GM23248 (cell line): ENCODE results near the gene LRRC73. TPM values are rescaled to one million over a fixed set of nuclear protein-coding genes. Genes with fewer than 3 reads are reported as not detected.
A peak's percentile ranks its signal among the peaks of the same experiment; 100 is the strongest.

Source experiments
- DNase-seq: peaks from one replicate; pipeline ENCODE4 v3.0.0-alpha.2; 2015
- H2AFZ ChIP-seq: fragments of 200-600 bp; sonication (generic); 2 replicates; pipeline ENCODE4 v1.6.1; 2016; ENCODE audit warnings: antibody characterized with exemption
- H3F3A ChIP-seq: fragments of 200-600 bp; sonication (generic); 2 replicates; pipeline ENCODE4 v1.6.1; 2016; ENCODE audit warnings: mild to moderate bottlenecking, antibody characterized with exemption, mixed run types; ENCODE audit not compliant: insufficient read depth
- H3K27ac ChIP-seq: fragments of 200-600 bp; sonication (generic); 2 replicates; pipeline ENCODE4 v1.5.1; 2016; ENCODE audit warnings: mild to moderate bottlenecking
- H3K27me3 ChIP-seq: fragments of 200-600 bp; sonication (generic); replicated peaks from 2 replicates; pipeline ENCODE4 v1.6.1; 2016; ENCODE audit warnings: mild to moderate bottlenecking; ENCODE audit not compliant: insufficient read depth
- H3K36me3 ChIP-seq: fragments of 200-600 bp; sonication (generic); 2 replicates; pipeline ENCODE4 v1.6.1; 2016; ENCODE audit warnings: low read depth, mild to moderate bottlenecking
- H3K4me1 ChIP-seq: fragments of 200-600 bp; sonication (generic); 2 replicates; pipeline ENCODE4 v1.6.1; 2016; ENCODE audit warnings: mild to moderate bottlenecking; ENCODE audit not compliant: insufficient read depth
- H3K4me2 ChIP-seq: fragments of 200-600 bp; sonication (generic); one replicate; pipeline ENCODE4 v1.6.1; 2016; ENCODE audit warnings: mild to moderate bottlenecking; ENCODE audit not compliant: unreplicated experiment
- H3K4me3 ChIP-seq: fragments of 200-600 bp; sonication (generic); 2 replicates; pipeline ENCODE4 v1.5.1; 2016; ENCODE audit warnings: mild to moderate bottlenecking
- H3K79me2 ChIP-seq: fragments of 200-600 bp; sonication (generic); 2 replicates; pipeline ENCODE4 v1.6.1; 2016; ENCODE audit warnings: mild to moderate bottlenecking; ENCODE audit not compliant: insufficient read depth
- H3K9ac ChIP-seq: fragments of 200-600 bp; sonication (generic); 2 replicates; pipeline ENCODE4 v1.6.1; 2016; ENCODE audit warnings: mild to moderate bottlenecking
- H3K9me2 ChIP-seq: fragments of 200-600 bp; sonication (generic); 2 replicates; pipeline ENCODE4 v1.6.1; 2016; ENCODE audit warnings: mixed run types, mild to moderate bottlenecking, moderate library complexity; ENCODE audit not compliant: insufficient read depth
- H3K9me3 ChIP-seq: fragments of 200-600 bp; sonication (generic); one replicate; pipeline ENCODE4 v1.6.1; 2017; ENCODE audit warnings: low read depth
- H4K20me1 ChIP-seq: fragments of 200-600 bp; sonication (generic); 2 replicates; pipeline ENCODE4 v1.6.0; 2016; ENCODE audit not compliant: insufficient read depth
- EZH2 ChIP-seq: fragments of 200-600 bp; sonication (generic); IDR thresholded peaks from 2 replicates; pipeline ENCODE4 v1.6.1; 2018; ENCODE audit warnings: antibody characterized with exemption, mild to moderate bottlenecking; ENCODE audit not compliant: insufficient read depth, poor library complexity, severe bottlenecking
- EZH2phosphoT487 ChIP-seq: fragments of 200-600 bp; sonication (generic); IDR thresholded peaks from 2 replicates; pipeline ENCODE4 v1.6.1; 2018; ENCODE audit warnings: antibody characterized with exemption, moderate library complexity, mild to moderate bottlenecking, low read depth; ENCODE audit not compliant: insufficient read depth
- WGBS, 2 experiments: methylation state at CpG; one replicate each; pipeline ENCODE4 v1.1.6; 2015 to 2017; ENCODE audit warnings: low lambda C conversion rate in 2 of 2, low coverage in 1 of 2; ENCODE audit errors: missing lambda C conversion rate in 2 of 2; 5-methylcytosine and 5-hydroxymethylcytosine counted together
- in situ Hi-C: fragments of 300-500 bp; cut with MboI; formaldehyde crosslinking; loops from 2 replicates; pipeline ENCODE4 v1.15.0; 2020
- polyA plus RNA-seq: library from polyadenylated mRNA; unstranded; fragments of >200 nt; fragmentation: Nextera tagmentation; extraction: Ambion mirVana; gene quantifications from 2 replicates; pipeline ENCODE4 v1.2.1, GENCODE V29; 2016
- total RNA-seq: library from RNA; depleted of rRNA; stranded (reverse); fragments of >200 nt; shearing (Covaris generic); gene quantifications from 2 replicates; pipeline ENCODE4 v1.2.3, GENCODE V29; 2014

LRRC73 gene
- total and polyA plus RNA-seq, 2 experiments from 2014 or later: 1.0 to 1.6 TPM

- Histone ChIP-seq H3K27me3 (no peaks in the 10 kb centered on the region), H3F3A (peaks cover 23% of the 10 kb centered on the region), H3K4me1 (peaks cover 21% of the 10 kb centered on the region), H3K4me3 (peak overlapping the region; percentile 99), H3K36me3 (peaks cover 23% of the 10 kb centered on the region), H3K27ac (peak overlapping the region; percentile 73), H3K4me2 (peak overlapping the region; percentile 72), H3K9ac (peak overlapping the region; percentile 95), H3K79me2 (peaks cover 74% of the 10 kb centered on the region), H2AFZ (peak overlapping the region; percentile 91), H3K9me3 (no peaks in the 10 kb centered on the region), H4K20me1 (no peaks in the 10 kb centered on the region), H3K9me2 (no peaks in the 10 kb centered on the region)
- DNase-seq: no peak
- WGBS, 2 experiments: 1 to 2% methylated on average over 10 of the region's 10 CpGs
- TF ChIP-seq EZH2phosphoT487 (no peak), EZH2 (no peak)
- in situ Hi-C loops: no loop called here
These were observed 6.2 kb upstream of the LRRC73 start for GRCh38 chr6:43516367-43516696.

GRCh38 chr6:43515808-43516207 is 5.7 kb upstream of the LRRC73 start:
- in situ Hi-C loops: no loop called here
- peak overlapping the region; percentile 73; the same call in 1 of the 2 replicates for H3K27ac ChIP-seq

GRCh38 chr6:43511824-43512415 is 1.8 kb upstream of the LRRC73 start:
- no peak overlapping the region for H2AFZ ChIP-seq
- no peak for DNase-seq
- H3K27me3 ChIP-seq: no peaks in the 10 kb centered on the region
- H3K4me2 ChIP-seq: no peak overlapping the region
- in situ Hi-C loops: no loop called here
- H3K36me3 ChIP-seq: no peaks in the 10 kb centered on the region; the same call in 1 of the 2 replicates
- H3K9me3 ChIP-seq: no peaks in the 10 kb centered on the region
- no peaks in the 10 kb centered on the region for H3K9me2 ChIP-seq
- no peak overlapping the region for H3K9ac ChIP-seq
- no peaks in the 10 kb centered on the region for H4K20me1 ChIP-seq
- H3K4me1 ChIP-seq: peaks cover 11% of the 10 kb centered on the region
- H3K79me2 ChIP-seq: peaks cover 40% of the 10 kb centered on the region
- TF ChIP-seq EZH2phosphoT487: no peak
- TF ChIP-seq EZH2: no peak
- WGBS, 2 experiments: 91 to 93% methylated on average over 10 to 11 of the region's 11 CpGs
- no peak overlapping the region for H3K27ac ChIP-seq
- peaks cover 8% of the 10 kb centered on the region; the same call in 1 of the 2 replicates for H3F3A ChIP-seq
- no peak overlapping the region for H3K4me3 ChIP-seq

More at GRCh38 chr6:43515808-43516207, 5.7 kb upstream of the LRRC73 start:
- Histone ChIP-seq H4K20me1 (no peaks in the 10 kb centered on the region), H3F3A (peaks cover 22% of the 10 kb centered on the region), H3K4me3 (peak overlapping the region; percentile 99), H3K9ac (peak overlapping the region; percentile 95), H3K9me3 (no peaks in the 10 kb centered on the region), H3K79me2 (peaks cover 74% of the 10 kb centered on the region), H2AFZ (0 out of 2 replicates have a peak overlapping the region, but pooled peaks have one; percentile 91), H3K4me1 (peaks cover 21% of the 10 kb centered on the region), H3K9me2 (no peaks in the 10 kb centered on the region), H3K36me3 (peaks cover 18% of the 10 kb centered on the region), H3K4me2 (peak overlapping the region; percentile 72), H3K27me3 (no peaks in the 10 kb centered on the region)
- DNase-seq: no peak
- 52 to 62% methylated on average over 9 of the region's 9 CpGs for WGBS, 2 experiments
- TF ChIP-seq EZH2phosphoT487: no peak

- Histone ChIP-seq H3K27ac (peak overlapping the region; percentile 63), H3K27me3 (no peaks in the 10 kb centered on the region), H3K79me2 (peaks cover 30% of the 10 kb centered on the region), H3K9me3 (no peaks in the 10 kb centered on the region), H4K20me1 (no peaks in the 10 kb centered on the region), H3K9me2 (no peaks in the 10 kb centered on the region), H3K9ac (peak overlapping the region; percentile 81), H2AFZ (peak overlapping the region; percentile 73), H3K4me2 (peak overlapping the region; percentile 67), H3K36me3 (no peaks in the 10 kb centered on the region; the same call in 1 of the 2 replicates), H3K4me3 (peak overlapping the region; percentile 75), H3K4me1 (peaks cover 11% of the 10 kb centered on the region), H3F3A (peaks cover 8% of the 10 kb centered on the region; the same call in 1 of the 2 replicates)
- DNase-seq: no peak
- WGBS, 2 experiments: 74 to 75% methylated on average over 10 of the region's 10 CpGs
- no peak for TF ChIP-seq EZH2
- TF ChIP-seq EZH2phosphoT487: no peak
- in situ Hi-C loops: no loop called here
These were observed 649 bp upstream of the LRRC73 start for GRCh38 chr6:43510827-43511163.
